Measurements from ENCODE around the gene PCDHGA3. TPM values are rescaled to one million over a fixed set of nuclear protein-coding genes. Genes with fewer than 3 reads are reported as not detected.
"Not testable (repeated sequence)": the region's sequence is repeated elsewhere in the genome, so short reads cannot be mapped to it uniquely, and the experiment has no call there.

PCDHGA3 gene
- total RNA-seq, 1 experiment from 2014 or later, result not detected

DNA sequence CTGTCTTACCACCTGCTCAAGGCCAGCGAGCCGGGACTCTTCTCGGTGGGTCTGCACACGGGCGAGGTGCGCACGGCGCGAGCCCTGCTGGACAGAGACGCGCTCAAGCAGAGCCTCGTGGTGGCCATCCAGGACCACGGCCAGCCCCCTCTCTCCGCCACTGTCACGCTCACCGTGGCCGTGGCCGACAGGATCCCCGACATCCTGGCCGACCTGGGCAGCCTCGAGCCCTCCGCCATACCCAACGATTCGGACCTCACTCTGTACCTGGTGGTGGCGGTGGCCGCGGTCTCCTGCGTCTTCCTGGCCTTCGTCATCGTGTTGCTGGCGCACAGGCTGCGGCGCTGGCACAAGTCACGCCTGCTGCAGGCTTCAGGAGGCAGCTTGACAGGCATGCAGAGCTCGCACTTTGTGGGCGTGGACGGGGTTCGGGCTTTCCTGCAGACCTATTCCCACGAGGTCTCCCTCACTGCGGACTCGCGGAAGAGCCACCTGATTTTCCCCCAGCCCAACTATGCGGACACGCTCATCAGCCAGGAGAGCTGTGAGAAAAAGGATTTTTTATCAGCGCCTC lies 2.8 kb upstream of the PCDHGA3 start:
- DNase-seq (ENCODE audit: low read depth, low spot score); in situ Hi-C loops (cut with HindIII; ENCODE audit: low pct_unique_long_range_greater_than_20kb, low sequenced_read_pairs): not testable (repeated sequence)

DNA sequence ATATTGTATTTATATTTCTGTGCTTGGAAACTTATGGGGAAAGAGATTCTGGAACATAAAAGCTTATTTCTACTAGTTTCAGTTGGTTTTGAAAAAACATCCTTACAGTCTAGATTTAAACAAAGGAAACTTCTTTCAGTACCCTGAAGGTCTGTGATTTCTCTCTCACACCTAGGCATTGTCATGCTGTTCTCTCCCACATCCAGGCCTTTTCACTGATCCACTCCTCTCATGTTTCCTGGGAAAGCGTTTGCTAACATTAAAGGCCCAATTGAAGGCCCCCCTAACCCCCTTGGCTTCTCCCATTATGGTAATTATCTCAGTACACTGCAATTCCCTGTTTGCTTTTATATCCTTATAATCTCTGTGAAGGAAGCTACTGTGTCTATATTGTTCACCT lies 856 bp upstream of the PCDHGA3 start:
- in situ Hi-C loops (cut with HindIII; ENCODE audit: low pct_unique_long_range_greater_than_20kb, low sequenced_read_pairs), result no loop called here

GRCh38 chr5:141343953-141344463 lies 379 bp downstream of the PCDHGA3 start:
- in situ Hi-C loops (cut with HindIII; ENCODE audit: low pct_unique_long_range_greater_than_20kb, low sequenced_read_pairs), result no loop called here
- no peak for DNase-seq (ENCODE audit: low read depth, low spot score)

More for the DNA sequence above, 856 bp upstream of the PCDHGA3 start:
- DNase-seq (ENCODE audit: low read depth, low spot score), result no peak

DNA sequence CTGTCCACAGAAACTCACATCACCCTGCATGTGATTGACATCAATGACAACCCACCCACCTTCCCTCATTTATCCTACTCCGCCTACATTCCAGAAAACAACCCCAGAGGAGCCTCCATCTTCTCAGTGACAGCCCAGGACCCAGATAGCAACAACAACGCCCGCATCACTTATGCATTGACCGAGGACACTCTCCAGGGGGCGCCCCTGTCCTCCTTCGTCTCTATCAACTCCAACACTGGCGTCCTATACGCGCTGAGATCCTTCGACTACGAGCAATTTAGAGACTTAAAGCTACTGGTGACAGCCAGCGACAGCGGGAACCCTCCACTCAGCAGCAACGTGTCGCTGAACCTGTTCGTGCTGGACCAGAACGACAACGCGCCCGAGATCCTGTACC lies 1.7 kb downstream of the PCDHGA3 start:
- DNase-seq (ENCODE audit: low read depth, low spot score), result no peak
- in situ Hi-C loops (cut with HindIII; ENCODE audit: low pct_unique_long_range_greater_than_20kb, low sequenced_read_pairs), result no loop called here

DNA sequence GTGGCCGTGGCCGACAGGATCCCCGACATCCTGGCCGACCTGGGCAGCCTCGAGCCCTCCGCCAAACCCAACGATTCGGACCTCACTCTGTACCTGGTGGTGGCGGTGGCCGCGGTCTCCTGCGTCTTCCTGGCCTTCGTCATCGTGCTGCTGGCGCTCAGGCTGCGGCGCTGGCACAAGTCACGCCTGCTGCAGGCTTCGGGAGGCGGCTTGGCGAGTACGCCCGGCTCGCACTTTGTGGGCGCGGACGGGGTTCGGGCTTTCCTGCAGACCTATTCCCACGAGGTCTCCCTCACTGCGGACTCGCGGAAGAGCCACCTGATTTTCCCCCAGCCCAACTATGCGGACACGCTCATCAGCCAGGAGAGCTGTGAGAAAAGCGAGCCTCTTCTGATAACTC lies 2.4 kb downstream of the PCDHGA3 start:
- DNase-seq (ENCODE audit: low read depth, low spot score); in situ Hi-C loops (cut with HindIII; ENCODE audit: low pct_unique_long_range_greater_than_20kb, low sequenced_read_pairs): not testable (repeated sequence)

- DNase-seq (ENCODE audit: low read depth, low spot score), result peak; percentile 75
- in situ Hi-C loops (cut with HindIII; ENCODE audit: low pct_unique_long_range_greater_than_20kb, low sequenced_read_pairs), result no loop called here
Observed at GRCh38 chr5:141349917-141350619, 6.4 kb downstream of the PCDHGA3 start, which contains the start of gene PCDHGB1. TSS of gene PCDHGB1 (plus strand) at chr5:141350099. CDS start at chr5:141350261, 162 bp downstream.

- in situ Hi-C loops (cut with HindIII; ENCODE audit: low pct_unique_long_range_greater_than_20kb, low sequenced_read_pairs), result no loop called here
- DNase-seq (ENCODE audit: low read depth, low spot score), result no peak
Observed at GRCh38 chr5:141351591-141351990, 8.0 kb downstream of the PCDHGA3 start.

- DNase-seq (ENCODE audit: low read depth, low spot score), result no peak
- in situ Hi-C loops (cut with HindIII; ENCODE audit: low pct_unique_long_range_greater_than_20kb, low sequenced_read_pairs), result no loop called here
Observed at GRCh38 chr5:141354900-141355469, 11.4 kb downstream of the PCDHGA3 start, which contains the start of gene PCDHGA4. TSS of gene PCDHGA4 (plus strand) at chr5:141355021. CDS start at chr5:141355108, 87 bp downstream.

DNA sequence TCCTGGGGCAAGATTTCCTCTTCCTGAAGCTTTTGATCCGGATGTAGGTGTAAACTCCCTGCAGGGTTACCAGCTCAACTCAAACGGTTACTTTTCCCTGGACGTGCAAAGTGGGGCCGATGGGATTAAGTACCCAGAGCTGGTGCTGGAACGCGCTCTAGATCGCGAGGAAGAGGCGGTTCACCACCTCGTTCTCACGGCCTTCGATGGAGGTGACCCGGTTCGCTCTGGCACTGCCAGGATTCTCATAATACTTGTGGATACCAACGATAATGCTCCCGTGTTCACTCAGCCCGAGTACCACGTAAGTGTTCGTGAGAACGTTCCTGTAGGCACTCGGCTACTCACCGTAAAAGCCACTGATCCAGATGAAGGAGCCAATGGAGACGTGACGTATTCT lies 12.0 kb downstream of the PCDHGA3 start:
- in situ Hi-C loops (cut with HindIII; ENCODE audit: low pct_unique_long_range_greater_than_20kb, low sequenced_read_pairs), result no loop called here
- DNase-seq (ENCODE audit: low read depth, low spot score), result no peak

DNA sequence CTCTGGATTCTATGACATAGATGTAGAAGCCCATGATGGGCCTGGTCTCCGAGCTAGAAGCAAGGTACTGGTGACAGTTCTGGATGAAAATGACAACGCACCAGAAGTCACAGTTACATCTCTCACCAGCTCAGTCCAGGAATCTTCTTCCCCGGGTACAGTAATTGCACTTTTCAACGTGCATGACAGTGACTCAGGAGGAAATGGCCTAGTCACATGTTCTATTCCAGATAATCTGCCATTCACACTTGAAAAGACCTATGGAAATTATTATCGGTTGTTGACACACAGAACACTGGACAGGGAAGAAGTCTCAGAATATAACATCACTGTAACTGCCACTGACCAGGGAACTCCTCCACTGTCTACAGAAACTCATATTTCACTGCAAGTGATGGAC lies 12.5 kb downstream of the PCDHGA3 start:
- no peak for DNase-seq (ENCODE audit: low read depth, low spot score)
- in situ Hi-C loops (cut with HindIII; ENCODE audit: low pct_unique_long_range_greater_than_20kb, low sequenced_read_pairs), result no loop called here

DNA sequence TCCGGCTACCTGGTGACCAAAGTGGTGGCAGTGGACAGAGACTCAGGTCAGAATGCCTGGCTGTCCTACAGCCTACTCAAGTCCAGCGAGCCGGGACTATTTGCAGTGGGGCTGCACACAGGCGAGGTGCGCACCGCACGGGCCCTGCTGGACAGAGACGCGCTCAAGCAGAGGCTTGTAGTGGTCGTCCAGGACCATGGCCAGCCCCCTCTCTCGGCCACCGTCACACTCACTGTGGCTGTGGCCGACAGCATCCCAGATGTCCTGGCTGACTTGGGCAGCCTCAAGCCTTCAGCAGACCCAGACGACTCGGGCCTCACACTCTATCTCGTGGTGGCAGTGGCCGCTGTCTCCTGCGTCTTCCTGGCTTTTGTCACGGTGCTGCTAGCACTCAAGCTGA lies 13.3 kb downstream of the PCDHGA3 start:
- in situ Hi-C loops (cut with HindIII; ENCODE audit: low pct_unique_long_range_greater_than_20kb, low sequenced_read_pairs), result no loop called here

DNA sequence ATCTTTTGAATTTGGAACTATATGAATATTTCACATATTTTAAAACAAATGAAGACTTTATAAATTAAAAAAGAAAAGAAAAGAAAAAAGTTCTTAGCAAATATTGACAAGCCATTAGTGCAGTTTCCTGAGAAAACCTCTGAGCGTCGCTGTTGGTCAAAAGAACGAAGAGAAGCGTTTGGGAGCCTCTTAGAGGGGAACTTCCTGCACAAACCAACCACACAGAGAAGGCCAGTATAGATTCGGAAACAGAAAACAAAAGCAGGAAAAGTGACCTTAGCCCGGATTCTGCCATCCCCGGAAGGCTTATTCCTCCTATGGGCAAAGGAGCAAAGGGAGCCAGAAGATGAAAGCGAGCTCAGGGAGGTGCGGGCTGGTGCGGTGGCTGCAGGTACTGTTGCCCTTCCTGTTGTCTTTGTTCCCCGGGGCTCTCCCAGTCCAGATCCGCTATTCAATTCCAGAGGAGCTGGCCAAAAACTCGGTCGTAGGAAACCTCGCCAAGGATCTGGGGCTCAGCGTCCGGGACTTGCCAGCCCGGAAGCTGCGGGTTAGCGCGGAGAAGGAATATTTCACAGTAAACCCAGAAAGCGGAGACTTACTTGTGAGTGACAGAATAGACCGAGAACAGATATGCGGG lies 16.3 kb downstream of the PCDHGA3 start, which contains the start of gene PCDHGB2:
TSS of gene PCDHGB2 (plus strand) at position 205 of the 637 bp plus-strand sequence. CDS start at position 347, 142 bp downstream.
- peak; percentile 51 for DNase-seq (ENCODE audit: low read depth, low spot score)
- in situ Hi-C loops (cut with HindIII; ENCODE audit: low pct_unique_long_range_greater_than_20kb, low sequenced_read_pairs), result no loop called here

More for the DNA sequence above, 13.3 kb downstream of the PCDHGA3 start:
- DNase-seq (ENCODE audit: low read depth, low spot score), result no peak

GRCh38 chr5:141360685-141361084 lies 17.1 kb downstream of the PCDHGA3 start:
- DNase-seq (ENCODE audit: low read depth, low spot score), result no peak
- in situ Hi-C loops (cut with HindIII; ENCODE audit: low pct_unique_long_range_greater_than_20kb, low sequenced_read_pairs), result no loop called here

DNA sequence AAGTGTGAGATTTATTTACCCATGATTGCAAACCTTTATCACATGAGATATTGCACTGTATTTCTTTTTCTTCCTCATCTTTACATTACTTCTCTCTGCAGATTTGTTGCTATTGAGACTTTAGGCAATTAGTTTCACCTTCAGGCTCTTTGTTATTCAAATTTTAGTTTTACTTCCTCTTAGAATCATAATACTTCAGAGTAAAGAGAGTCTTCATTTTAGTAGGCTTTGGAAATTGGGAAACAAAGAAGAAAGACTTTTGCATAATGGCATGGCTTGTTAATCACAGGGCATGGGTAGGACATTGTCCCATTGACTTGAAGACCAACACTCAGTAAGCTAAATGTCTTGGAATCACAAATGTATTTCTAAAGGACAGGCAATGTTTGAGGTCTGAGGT lies 19.1 kb downstream of the PCDHGA3 start:
- no peak for DNase-seq (ENCODE audit: low read depth, low spot score)
- in situ Hi-C loops (cut with HindIII; ENCODE audit: low pct_unique_long_range_greater_than_20kb, low sequenced_read_pairs), result no loop called here

DNA sequence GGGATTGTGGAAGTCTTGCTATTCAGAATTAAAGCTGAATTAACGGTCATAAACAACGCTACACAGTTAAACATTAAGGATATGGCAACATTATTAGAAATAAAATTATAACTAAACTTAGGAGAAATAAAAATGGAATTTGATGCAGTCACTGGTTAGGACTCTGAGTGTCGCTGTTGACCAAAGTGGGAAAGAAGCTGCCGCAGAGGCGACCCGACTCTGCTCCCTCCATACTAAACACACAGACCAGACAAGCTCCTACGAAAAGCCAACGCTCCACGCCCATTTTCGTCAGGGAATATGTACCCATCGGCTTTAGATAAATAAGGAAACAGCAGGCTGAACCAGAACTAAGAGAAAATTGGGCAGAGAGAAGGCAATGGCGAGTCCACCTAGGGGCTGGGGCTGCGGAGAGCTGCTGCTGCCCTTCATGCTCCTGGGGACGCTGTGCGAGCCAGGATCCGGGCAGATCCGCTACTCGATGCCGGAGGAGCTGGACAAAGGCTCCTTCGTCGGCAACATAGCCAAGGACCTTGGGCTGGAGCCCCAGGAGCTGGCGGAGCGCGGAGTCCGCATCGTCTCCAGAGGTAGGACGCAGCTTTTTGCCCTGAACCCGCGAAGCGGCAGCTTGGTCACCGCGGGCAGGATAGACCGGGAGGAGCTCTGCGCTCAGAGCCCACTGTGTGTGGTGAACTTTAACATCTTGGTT lies 20.5 kb downstream of the PCDHGA3 start, which contains the start of gene PCDHGA5:
TSS of gene PCDHGA5 (plus strand) at position 211 of the 709 bp plus-strand sequence. CDS start at position 380, 169 bp downstream.
- in situ Hi-C loops (cut with HindIII; ENCODE audit: low pct_unique_long_range_greater_than_20kb, low sequenced_read_pairs), result no loop called here

GRCh38 chr5:141366016-141366896 lies 22.6 kb downstream of the PCDHGA3 start:
- in situ Hi-C loops (cut with HindIII; ENCODE audit: low pct_unique_long_range_greater_than_20kb, low sequenced_read_pairs), result no loop called here
- no peak for DNase-seq (ENCODE audit: low read depth, low spot score)

More for the DNA sequence above, 20.5 kb downstream of the PCDHGA3 start, which contains the start of gene PCDHGA5:
- peak; percentile 20 for DNase-seq (ENCODE audit: low read depth, low spot score)
